Stimulated activated CD8-positive, alpha-beta memory T cell treated with anti-CD3 and anti-CD28 coated beads, Interleukin-2, amount 100 ng/mL, for 1 hour (primary cell): ENCODE measurements around the gene SYNDIG1L.

Source experiments
- DNase-seq, 2 donors: peaks; one replicate each; pipeline ENCODE4 v3.0.0-alpha.2; 2020; ENCODE audit warnings: low read depth in 2 of 2

SYNDIG1L gene

GRCh38 chr14:74429991-74430390 is 4.0 kb upstream of the SYNDIG1L start:
- no peak for DNase-seq

- DNase-seq: no peak
Measured at GRCh38 chr14:74429221-74429691, 3.2 kb upstream of the SYNDIG1L start.

DNA sequence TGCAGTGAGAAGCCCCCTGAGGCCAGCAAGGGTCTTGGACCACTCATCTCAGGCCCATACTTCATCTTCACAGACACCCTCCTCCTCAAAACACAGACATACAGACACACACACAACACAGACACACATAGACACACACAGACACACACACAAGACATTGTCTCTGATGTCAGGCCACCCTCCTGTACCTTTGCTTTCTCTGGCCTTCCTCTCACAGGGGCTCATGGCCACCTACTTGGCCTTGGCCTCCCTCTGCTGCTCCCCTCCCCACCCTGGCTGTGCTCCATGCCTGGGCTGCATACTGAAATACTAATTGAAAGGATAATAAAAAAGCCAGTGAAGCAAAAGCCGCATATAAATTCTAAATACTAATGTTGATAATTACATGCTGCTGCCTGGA is 1.6 kb upstream of the SYNDIG1L start:
- DNase-seq: no peak

GRCh38 chr14:74425525-74426201 is 347 bp downstream of the SYNDIG1L start:
- DNase-seq: peak in 1 of 2 donors; percentile 20

- no peak for DNase-seq
Measured at GRCh38 chr14:74424606-74425005, 1.4 kb downstream of the SYNDIG1L start.

DNA sequence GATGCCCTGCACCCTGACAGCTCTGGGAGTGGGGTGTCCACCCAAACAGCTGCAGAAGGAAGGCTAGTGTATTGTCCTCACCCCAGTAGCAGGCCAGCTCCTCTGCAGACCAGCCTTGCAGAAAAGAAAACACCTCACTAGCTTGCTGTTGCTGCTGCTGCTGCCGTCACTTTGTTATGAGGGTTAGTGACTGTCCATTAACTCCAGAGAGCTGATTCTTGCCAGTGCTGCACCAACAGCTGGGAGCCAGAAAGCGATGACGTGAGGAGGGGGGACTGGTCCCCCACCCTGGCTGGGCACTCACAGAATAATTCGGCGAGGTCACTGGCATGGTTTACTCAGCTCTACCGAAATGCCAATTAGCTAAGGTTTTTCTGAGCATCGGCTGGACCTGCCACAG is 2.8 kb downstream of the SYNDIG1L start:
- no peak for DNase-seq

GRCh38 chr14:74421981-74422380 is 4.0 kb downstream of the SYNDIG1L start:
- no peak for DNase-seq

DNA sequence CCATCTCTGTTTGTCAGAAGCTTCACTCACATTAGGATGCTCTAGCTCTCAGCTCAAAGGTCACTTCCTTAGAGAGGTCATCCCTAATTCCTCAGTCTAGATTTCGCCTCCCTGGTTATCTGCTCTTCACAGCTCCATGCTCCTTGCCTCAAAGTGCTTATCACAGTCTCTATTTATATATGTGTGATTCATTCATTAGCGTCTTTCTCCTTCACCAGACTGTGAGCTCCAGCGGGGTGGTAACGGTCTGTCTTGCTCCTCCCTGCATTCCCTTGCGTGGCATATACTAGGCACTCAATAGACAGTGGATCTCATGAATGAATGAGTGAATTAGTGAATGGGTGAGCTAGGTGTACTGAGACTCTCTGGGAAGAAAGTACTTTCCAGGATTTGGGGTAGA is 6.9 kb downstream of the SYNDIG1L start:
- DNase-seq: no peak

DNA sequence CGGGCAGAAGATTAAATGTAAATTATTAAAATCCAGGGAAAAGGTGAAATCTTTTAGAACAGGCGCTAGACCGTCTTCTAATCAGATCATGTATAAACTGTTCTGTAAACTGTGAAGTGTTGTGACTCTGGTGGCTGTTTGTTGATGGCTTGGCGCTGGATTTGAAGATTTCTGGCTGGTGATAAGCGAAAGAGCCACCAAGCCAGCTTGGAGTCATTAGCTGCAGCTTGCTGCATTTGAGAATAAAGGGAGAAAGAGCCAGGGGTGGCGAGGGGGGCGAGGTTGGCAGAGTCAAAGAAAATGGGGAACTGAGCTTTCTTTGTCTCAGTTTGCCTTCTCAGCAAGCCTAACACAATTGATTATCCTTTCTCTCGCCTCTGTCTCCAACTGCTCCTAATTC is 8.0 kb downstream of the SYNDIG1L start:
- DNase-seq: no peak

DNA sequence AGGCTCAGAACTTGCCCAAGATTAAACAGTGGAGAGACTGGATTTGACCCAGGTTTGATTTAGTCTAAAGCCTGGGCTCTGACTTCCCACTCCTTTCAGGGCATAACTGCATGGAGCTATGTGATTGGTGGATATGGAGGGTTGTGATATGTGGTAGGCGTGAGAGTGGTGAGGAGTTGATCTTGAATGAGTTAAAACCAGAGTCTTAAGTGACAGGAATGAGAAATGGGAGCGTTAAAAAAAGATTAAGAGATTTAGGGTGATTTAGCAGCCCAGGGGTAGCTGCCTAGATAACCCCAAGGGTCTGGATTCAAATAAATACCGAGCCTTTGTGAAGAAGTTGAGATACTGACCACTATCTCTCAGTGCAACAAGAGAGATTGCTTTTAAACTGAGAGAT is 8.4 kb downstream of the SYNDIG1L start:
- DNase-seq: no peak

DNA sequence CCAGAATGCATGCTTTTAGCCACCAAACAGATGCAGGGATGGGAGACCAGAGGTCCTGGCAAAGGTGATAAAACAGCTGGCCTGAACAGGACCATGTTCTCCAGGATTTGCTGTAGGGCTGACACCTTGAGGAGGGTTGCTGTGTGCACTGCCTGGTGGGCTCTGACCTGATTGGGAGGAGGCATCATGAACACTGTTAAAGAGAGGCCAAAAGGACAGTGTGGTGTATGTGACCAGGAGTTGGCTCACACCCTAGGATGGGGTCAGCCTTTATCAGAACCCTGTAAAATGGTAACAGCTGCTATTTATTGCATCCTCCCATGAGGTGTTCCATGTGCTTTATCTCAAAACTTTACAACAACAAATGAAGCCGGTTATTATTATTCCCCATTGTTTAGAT is 8.8 kb downstream of the SYNDIG1L start:
- no peak for DNase-seq

- no peak for DNase-seq
Measured at GRCh38 chr14:74415115-74415437, 10.9 kb downstream of the SYNDIG1L start.

DNA sequence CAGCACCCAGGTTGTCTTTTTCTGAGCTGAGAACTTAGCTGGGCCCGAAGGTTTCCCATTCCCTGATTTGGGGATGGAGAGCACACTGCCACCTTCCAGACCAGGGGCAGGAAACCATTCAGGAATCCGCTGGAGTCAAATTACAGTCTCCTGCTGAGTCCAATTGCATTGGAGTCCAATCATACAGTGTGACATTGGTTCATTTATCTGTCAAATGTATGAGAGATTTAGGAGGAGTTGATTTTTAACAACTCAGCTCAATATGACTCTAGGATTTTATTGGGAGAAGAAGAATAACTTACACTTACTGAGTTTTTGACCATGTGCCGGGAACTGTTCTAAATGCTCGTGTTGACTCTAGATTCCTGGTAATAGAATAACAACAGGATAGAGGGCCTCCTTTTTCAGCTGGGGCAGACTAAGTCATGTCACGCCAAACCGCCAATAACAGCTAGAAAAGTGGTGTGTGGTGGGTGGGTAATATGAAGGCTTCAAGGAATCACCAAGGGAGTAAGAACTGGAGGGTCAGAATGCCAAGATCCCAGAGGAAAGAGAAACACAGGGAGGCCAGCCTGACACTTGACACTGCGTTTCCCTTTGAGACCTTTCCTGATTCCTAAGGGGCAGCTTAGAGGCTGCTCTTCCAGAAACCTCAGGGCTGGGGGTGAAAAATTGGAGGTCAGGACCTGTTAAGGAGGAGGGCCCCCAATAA is 11.5 kb downstream of the SYNDIG1L start:
- DNase-seq: no peak

DNA sequence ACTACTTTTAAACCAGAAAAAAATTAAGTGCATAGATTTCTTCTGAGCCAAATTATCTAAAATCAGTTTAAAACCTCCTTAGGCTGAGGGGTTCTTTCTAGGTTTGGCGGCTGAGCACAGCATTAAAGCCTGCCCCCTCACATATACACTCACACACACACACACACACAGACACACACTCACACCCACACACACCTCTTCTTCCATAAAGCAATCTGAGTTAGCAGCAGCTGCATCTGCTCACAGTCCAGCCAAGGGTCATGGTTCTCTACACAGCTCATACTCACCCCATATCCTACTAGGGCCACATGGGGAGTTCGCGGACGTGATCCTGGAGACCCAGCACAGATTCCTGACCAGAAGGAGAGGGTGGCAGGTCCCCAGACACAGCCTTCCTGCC is 12.4 kb downstream of the SYNDIG1L start:
- DNase-seq: no peak

- DNase-seq: no peak
Measured at GRCh38 chr14:74412753-74413152, 13.3 kb downstream of the SYNDIG1L start.

DNA sequence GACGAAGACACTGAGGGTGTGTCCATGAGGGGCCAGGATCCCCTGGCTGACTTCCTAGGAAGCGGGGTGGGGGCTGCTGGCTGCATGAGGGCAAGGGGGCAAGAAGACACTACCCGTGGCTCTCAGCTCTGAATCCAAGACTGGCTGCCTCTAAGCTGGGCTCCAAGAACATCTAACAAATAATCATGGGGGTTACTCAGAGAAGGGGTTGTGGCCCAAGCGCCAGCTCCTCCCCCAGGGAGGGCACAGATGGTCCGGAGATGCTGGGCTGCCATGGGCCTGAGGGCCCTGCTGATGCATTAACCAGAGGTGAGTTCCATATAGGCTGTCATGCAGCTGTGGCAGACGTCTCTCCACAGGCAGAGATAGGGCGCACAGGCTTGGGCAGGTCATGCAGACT is 14.3 kb downstream of the SYNDIG1L start:
- no peak for DNase-seq

DNA sequence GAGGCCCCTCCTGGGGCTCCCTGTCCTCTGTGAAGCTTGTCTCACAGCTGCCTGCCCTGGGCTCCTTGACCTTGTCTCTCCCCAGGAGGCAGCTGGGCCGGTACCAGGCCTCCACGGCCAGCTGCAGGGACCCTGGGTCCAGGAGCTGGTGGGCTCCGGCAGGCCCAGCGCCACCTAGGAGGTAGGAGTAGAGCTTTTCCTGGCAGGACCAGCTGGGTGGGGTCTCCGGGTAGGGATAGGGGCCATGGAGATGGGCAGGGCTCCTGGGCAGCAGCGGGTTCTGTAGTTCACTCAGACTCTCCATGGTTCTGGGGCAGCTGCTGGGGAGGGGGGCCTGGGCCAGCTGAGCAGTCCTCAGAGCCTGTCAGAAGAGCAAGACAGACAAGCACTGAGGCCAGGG is 16.6 kb downstream of the SYNDIG1L start:
- no peak for DNase-seq

- DNase-seq: no peak
Measured at GRCh38 chr14:74408870-74409269, 17.1 kb downstream of the SYNDIG1L start.

GRCh38 chr14:74407801-74408154 is 18.2 kb downstream of the SYNDIG1L start:
- no peak for DNase-seq

GRCh38 chr14:74407021-74407800 is 18.8 kb downstream of the SYNDIG1L start:
- no peak for DNase-seq

- no peak for DNase-seq
Measured at GRCh38 chr14:74405663-74406062, 20.3 kb downstream of the SYNDIG1L start.

GRCh38 chr14:74404435-74404834 is 21.6 kb downstream of the SYNDIG1L start:
- DNase-seq: no peak
